Measurements from ENCODE around the gene CD151.

DNA sequence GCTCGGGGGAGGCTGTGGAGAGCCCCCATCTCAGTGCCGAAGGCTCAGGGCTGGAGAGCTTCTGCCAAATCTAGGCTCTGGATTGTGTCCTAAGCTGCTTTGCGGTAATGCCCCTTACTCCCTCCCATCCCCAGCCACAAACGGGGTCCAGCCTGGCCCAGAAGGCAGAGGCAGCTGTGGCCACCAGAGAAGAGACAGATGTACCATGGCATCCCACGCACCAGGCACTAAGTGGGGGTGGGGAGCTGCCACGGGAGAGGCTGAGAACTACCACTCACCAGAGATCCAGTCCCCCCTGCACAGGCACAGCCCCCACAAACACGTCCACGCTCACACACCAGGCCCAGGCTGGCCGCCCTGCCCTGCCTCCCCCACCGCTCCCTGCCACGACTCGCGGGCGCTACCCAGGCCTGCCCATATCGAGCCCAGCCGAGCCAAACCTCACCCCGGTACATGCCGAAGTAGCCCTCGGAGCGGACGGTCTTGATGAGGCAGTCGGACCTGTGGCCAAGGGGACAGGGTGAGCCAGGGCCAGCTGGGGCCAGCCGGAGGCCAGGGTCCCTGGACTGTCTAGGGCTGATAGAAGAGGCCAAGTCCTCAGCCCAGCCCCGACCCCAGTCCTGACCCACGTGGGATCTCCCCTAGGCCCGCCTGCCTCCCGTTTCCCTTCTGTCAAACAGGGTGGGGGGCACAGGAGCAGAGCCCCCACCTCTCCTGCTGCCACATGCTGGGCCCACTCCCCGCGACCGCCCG is 38.6 kb upstream of the CD151 start:
- no peak for TF ChIP-seq CTCF (conservative IDR thresholded peaks at IDR 0.05; ENCODE audit: low read length)
- TF ChIP-seq EZH2phosphoT487 (IDR thresholded peaks at IDR 0.05; ENCODE audit: borderline replicate concordance, low read depth, low read length) = no peak
